ENCODE results near the gene ZC3H7A.

GRCh38 chr16:11711662-11712061 lies 85.4 kb downstream of the ZC3H7A start:
- TF ChIP-seq, protein P1, sequence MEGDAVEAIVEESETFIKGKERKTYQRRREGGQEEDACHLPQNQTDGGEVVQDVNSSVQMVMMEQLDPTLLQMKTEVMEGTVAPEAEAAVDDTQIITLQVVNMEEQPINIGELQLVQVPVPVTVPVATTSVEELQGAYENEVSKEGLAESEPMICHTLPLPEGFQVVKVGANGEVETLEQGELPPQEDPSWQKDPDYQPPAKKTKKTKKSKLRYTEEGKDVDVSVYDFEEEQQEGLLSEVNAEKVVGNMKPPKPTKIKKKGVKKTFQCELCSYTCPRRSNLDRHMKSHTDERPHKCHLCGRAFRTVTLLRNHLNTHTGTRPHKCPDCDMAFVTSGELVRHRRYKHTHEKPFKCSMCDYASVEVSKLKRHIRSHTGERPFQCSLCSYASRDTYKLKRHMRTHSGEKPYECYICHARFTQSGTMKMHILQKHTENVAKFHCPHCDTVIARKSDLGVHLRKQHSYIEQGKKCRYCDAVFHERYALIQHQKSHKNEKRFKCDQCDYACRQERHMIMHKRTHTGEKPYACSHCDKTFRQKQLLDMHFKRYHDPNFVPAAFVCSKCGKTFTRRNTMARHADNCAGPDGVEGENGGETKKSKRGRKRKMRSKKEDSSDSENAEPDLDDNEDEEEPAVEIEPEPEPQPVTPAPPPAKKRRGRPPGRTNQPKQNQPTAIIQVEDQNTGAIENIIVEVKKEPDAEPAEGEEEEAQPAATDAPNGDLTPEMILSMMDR (IDR thresholded peaks at IDR 0.05; ENCODE audit: low read depth, low read length, missing input control) = no peak
- TF ChIP-seq YY1 (IDR thresholded peaks at IDR 0.05) (no peak), TAF1 (conservative IDR thresholded peaks at IDR 0.05) (no peak), REST (IDR thresholded peaks at IDR 0.05) (no peak), RAD21 (IDR thresholded peaks at IDR 0.05) (no peak), ZBTB33 (IDR thresholded peaks at IDR 0.05) (no peak), HNF4G (IDR thresholded peaks at IDR 0.05) (no peak), JUND (IDR thresholded peaks at IDR 0.05) (no peak), SP1 (IDR thresholded peaks at IDR 0.05) (no peak)
- TF ChIP-seq, protein P2, sequence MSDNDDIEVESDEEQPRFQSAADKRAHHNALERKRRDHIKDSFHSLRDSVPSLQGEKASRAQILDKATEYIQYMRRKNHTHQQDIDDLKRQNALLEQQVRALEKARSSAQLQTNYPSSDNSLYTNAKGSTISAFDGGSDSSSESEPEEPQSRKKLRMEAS (IDR thresholded peaks at IDR 0.05) = no peak
- TF ChIP-seq, protein P3, sequence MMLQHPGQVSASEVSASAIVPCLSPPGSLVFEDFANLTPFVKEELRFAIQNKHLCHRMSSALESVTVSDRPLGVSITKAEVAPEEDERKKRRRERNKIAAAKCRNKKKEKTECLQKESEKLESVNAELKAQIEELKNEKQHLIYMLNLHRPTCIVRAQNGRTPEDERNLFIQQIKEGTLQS (IDR thresholded peaks at IDR 0.05) = no peak
